Karpas-422 (cell line): ENCODE measurements around the gene GUK1. TPM values are rescaled to one million over a fixed set of nuclear protein-coding genes. Genes with fewer than 3 reads are reported as not detected.

Experiments used
- DNase-seq: peaks from one replicate; pipeline ENCODE4 v3.0.0-alpha.2; 2015
- H2AFZ ChIP-seq: fragments of 200-600 bp; sonication (generic); 2 replicates; pipeline ENCODE4 v1.6.1; 2014; ENCODE audit warnings: antibody characterized with exemption, low read length, mixed read lengths
- H3K27ac ChIP-seq: fragments of 200-600 bp; sonication (generic); 2 replicates; pipeline ENCODE4 v1.5.1; 2014; ENCODE audit warnings: mild to moderate bottlenecking, low read length, moderate library complexity
- H3K27me3 ChIP-seq: fragments of 200-600 bp; sonication (generic); 2 replicates; pipeline ENCODE4 v1.6.1; 2014; ENCODE audit warnings: low read length, mixed read lengths
- H3K36me3 ChIP-seq: fragments of 200-600 bp; sonication (generic); 2 replicates; pipeline ENCODE4 v1.6.1; 2014; ENCODE audit warnings: low read length, mixed read lengths; ENCODE audit not compliant: insufficient read depth
- H3K4me1 ChIP-seq: fragments of 200-600 bp; sonication (generic); 2 replicates; pipeline ENCODE4 v1.6.1; 2014; ENCODE audit warnings: mild to moderate bottlenecking, low read length, mixed read lengths
- H3K4me2 ChIP-seq: fragments of 200-600 bp; sonication (generic); 2 replicates; pipeline ENCODE4 v1.6.1; 2014; ENCODE audit warnings: low read length, low read depth, mild to moderate bottlenecking; ENCODE audit not compliant: poor library complexity, severe bottlenecking
- H3K4me3 ChIP-seq: fragments of 200-600 bp; sonication (generic); 2 replicates; pipeline ENCODE4 v1.5.1; 2014; ENCODE audit warnings: mild to moderate bottlenecking, antibody characterized with exemption, low read length, mixed read lengths
- H3K79me2 ChIP-seq: fragments of 200-600 bp; sonication (generic); 2 replicates; pipeline ENCODE4 v1.6.1; 2014; ENCODE audit warnings: mild to moderate bottlenecking, low read length, mixed read lengths
- H3K9ac ChIP-seq: fragments of 200-600 bp; sonication (generic); 2 replicates; pipeline ENCODE4 v1.6.0; 2014; ENCODE audit warnings: low read length
- H3K9me2 ChIP-seq: fragments of 200-600 bp; sonication (generic), shearing (Covaris generic); replicated peaks from 2 replicates; pipeline ENCODE4 v1.6.0; 2014; ENCODE audit warnings: mild to moderate bottlenecking, low read length, moderate library complexity; ENCODE audit not compliant: insufficient read depth
- H3K9me3 ChIP-seq: fragments of 300-700, 200-600 bp; sonication (generic); 2 replicates; pipeline ENCODE4 v1.6.1; 2014; ENCODE audit warnings: low read length, mixed read lengths
- H4K20me1 ChIP-seq: fragments of 200-600 bp; sonication (generic); 2 replicates; pipeline ENCODE4 v1.6.1; 2014; ENCODE audit warnings: mild to moderate bottlenecking, antibody characterized with exemption, low read length, low read depth; ENCODE audit not compliant: insufficient read depth
- total RNA-seq: library from RNA; depleted of rRNA; stranded (reverse); fragments of >200 nt; shearing (Covaris generic); gene quantifications from 2 replicates; pipeline ENCODE4 v1.2.3, GENCODE V29; 2014; ENCODE audit warnings: low replicate concordance

The GUK1 gene
- total RNA-seq, 1 experiment from 2014 or later: 74.4 TPM

GRCh38 chr1:228095938-228096337, 44.1 kb upstream of the GUK1 start:
- H3K9ac ChIP-seq: no peak overlapping the region
- peaks cover 3% of the 10 kb centered on the region for H3K4me1 ChIP-seq
- H3K27ac ChIP-seq: no peak overlapping the region
- no peaks in the 10 kb centered on the region for H3K27me3 ChIP-seq
- H3K9me2 ChIP-seq: no peaks in the 10 kb centered on the region
- no peak overlapping the region for H3K4me2 ChIP-seq
- H3K9me3 ChIP-seq: peaks cover 19% of the 10 kb centered on the region
- H3K36me3 ChIP-seq: peaks cover 43% of the 10 kb centered on the region
- DNase-seq: no peak
- H3K4me3 ChIP-seq: no peak overlapping the region
- H2AFZ ChIP-seq: no peak overlapping the region
- peaks cover 74% of the 10 kb centered on the region for H3K79me2 ChIP-seq
- peaks cover 76% of the 10 kb centered on the region for H4K20me1 ChIP-seq

GRCh38 chr1:228096416-228097332, 43.4 kb upstream of the GUK1 start:
- H3K4me1 ChIP-seq: peaks cover 10% of the 10 kb centered on the region
- H3K4me3 ChIP-seq: no peak overlapping the region
- H3K9me3 ChIP-seq: peaks cover 16% of the 10 kb centered on the region
- no peak overlapping the region for H3K4me2 ChIP-seq
- H3K9me2 ChIP-seq: no peaks in the 10 kb centered on the region
- H3K9ac ChIP-seq: no peak overlapping the region
- H4K20me1 ChIP-seq: peaks cover 76% of the 10 kb centered on the region
- no peak for DNase-seq
- no peak overlapping the region for H3K27ac ChIP-seq
- peaks cover 35% of the 10 kb centered on the region for H3K36me3 ChIP-seq
- peaks cover 74% of the 10 kb centered on the region for H3K79me2 ChIP-seq
- no peaks in the 10 kb centered on the region for H3K27me3 ChIP-seq
- H2AFZ ChIP-seq: no peak overlapping the region

GRCh38 chr1:228097333-228098081, 42.6 kb upstream of the GUK1 start:
- Histone ChIP-seq H3K4me1 (peaks cover 13% of the 10 kb centered on the region), H4K20me1 (peaks cover 71% of the 10 kb centered on the region), H3K9me2 (no peaks in the 10 kb centered on the region), H2AFZ (no peak overlapping the region), H3K9ac (no peak overlapping the region), H3K27me3 (no peaks in the 10 kb centered on the region), H3K9me3 (peaks cover 12% of the 10 kb centered on the region), H3K4me3 (no peak overlapping the region), H3K4me2 (no peak overlapping the region), H3K27ac (no peak overlapping the region), H3K36me3 (peaks cover 27% of the 10 kb centered on the region), H3K79me2 (peaks cover 74% of the 10 kb centered on the region)
- DNase-seq: peak; percentile 27

GRCh38 chr1:228098323-228098931, 41.7 kb upstream of the GUK1 start:
- no peak overlapping the region for H3K4me2 ChIP-seq
- DNase-seq: peak; percentile 41
- peaks cover 26% of the 10 kb centered on the region for H3K36me3 ChIP-seq
- H4K20me1 ChIP-seq: peaks cover 64% of the 10 kb centered on the region
- H3K4me1 ChIP-seq: peaks cover 15% of the 10 kb centered on the region
- no peaks in the 10 kb centered on the region for H3K9me2 ChIP-seq
- peaks cover 69% of the 10 kb centered on the region for H3K79me2 ChIP-seq
- H2AFZ ChIP-seq: no peak overlapping the region
- no peak overlapping the region for H3K9ac ChIP-seq
- H3K4me3 ChIP-seq: no peak overlapping the region
- H3K27me3 ChIP-seq: no peaks in the 10 kb centered on the region
- H3K9me3 ChIP-seq: peaks cover 5% of the 10 kb centered on the region
- no peak overlapping the region for H3K27ac ChIP-seq

- H3K4me2 ChIP-seq: no peak overlapping the region
- H4K20me1 ChIP-seq: peaks cover 60% of the 10 kb centered on the region
- peaks cover 2% of the 10 kb centered on the region for H3K9me3 ChIP-seq
- peaks cover 24% of the 10 kb centered on the region for H3K4me1 ChIP-seq
- H3K27me3 ChIP-seq: no peaks in the 10 kb centered on the region
- no peak overlapping the region for H3K9ac ChIP-seq
- H3K9me2 ChIP-seq: no peaks in the 10 kb centered on the region
- DNase-seq: peak; percentile 41
- peaks cover 21% of the 10 kb centered on the region for H3K36me3 ChIP-seq
- no peak overlapping the region for H3K27ac ChIP-seq
- H2AFZ ChIP-seq: no peak overlapping the region
- H3K4me3 ChIP-seq: no peak overlapping the region
- peaks cover 60% of the 10 kb centered on the region for H3K79me2 ChIP-seq
Measured at GRCh38 chr1:228099331-228099732, 40.7 kb upstream of the GUK1 start.

GRCh38 chr1:228100822-228101613, 39.1 kb upstream of the GUK1 start:
- peaks cover 43% of the 10 kb centered on the region for H3K79me2 ChIP-seq
- peaks cover 28% of the 10 kb centered on the region for H3K4me1 ChIP-seq
- no peaks in the 10 kb centered on the region for H3K9me2 ChIP-seq
- H3K36me3 ChIP-seq: peaks cover 10% of the 10 kb centered on the region
- H2AFZ ChIP-seq: no peak overlapping the region
- peak overlapping the region; percentile 74 for H3K4me3 ChIP-seq
- H3K27ac ChIP-seq: peak overlapping the region; percentile 23; the same call in 1 of the 2 replicates
- no peaks in the 10 kb centered on the region for H3K27me3 ChIP-seq
- peak overlapping the region; percentile 93 for H3K9ac ChIP-seq
- H3K9me3 ChIP-seq: no peaks in the 10 kb centered on the region
- DNase-seq: peak; percentile 44
- H3K4me2 ChIP-seq: peak overlapping the region; percentile 91
- H4K20me1 ChIP-seq: peaks cover 43% of the 10 kb centered on the region

- peaks cover 28% of the 10 kb centered on the region for H3K4me1 ChIP-seq
- peaks cover 37% of the 10 kb centered on the region for H4K20me1 ChIP-seq
- H3K27ac ChIP-seq: peak overlapping the region; percentile 37; the same call in 1 of the 2 replicates
- H3K79me2 ChIP-seq: peaks cover 39% of the 10 kb centered on the region
- H3K27me3 ChIP-seq: no peaks in the 10 kb centered on the region
- no peaks in the 10 kb centered on the region for H3K9me3 ChIP-seq
- no peak overlapping the region for H2AFZ ChIP-seq
- peak overlapping the region; percentile 93 for H3K9ac ChIP-seq
- peak overlapping the region; percentile 91 for H3K4me2 ChIP-seq
- no peaks in the 10 kb centered on the region for H3K9me2 ChIP-seq
- H3K36me3 ChIP-seq: peaks cover 10% of the 10 kb centered on the region
- DNase-seq: peak; percentile 48
- peak overlapping the region; percentile 74 for H3K4me3 ChIP-seq
Measured at GRCh38 chr1:228101614-228101993, 38.5 kb upstream of the GUK1 start.
